GM21737 (cell line): ENCODE measurements around the gene WDFY4.

ENCODE experiments used
- ATAC-seq: cut with Tn5 transposase; IDR thresholded peaks from one replicate; pipeline ENCODE4 v1.9.1; 2021; ENCODE audit warnings: mild to moderate bottlenecking, moderate library complexity; ENCODE audit not compliant: unreplicated experiment

WDFY4 gene

DNA sequence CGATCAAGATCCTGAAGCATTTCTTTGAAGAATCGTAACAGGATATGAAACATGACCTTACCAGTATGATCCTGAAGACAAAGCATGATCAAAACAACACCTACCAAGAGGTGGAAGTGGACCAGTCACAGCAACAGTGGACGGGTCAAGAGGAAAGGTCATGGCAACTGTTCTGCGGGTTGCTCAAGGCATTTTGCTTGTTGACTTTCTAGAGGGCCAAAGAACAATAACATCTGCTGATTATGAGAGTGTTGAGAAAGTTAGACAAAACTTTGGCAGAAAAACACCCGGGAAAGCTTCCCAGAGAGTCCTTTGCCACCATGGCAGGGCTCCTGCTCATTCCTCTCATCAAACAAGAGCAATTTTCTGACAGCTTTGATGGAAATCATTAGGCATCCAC, 320.6 kb downstream of the WDFY4 start:
- ATAC-seq: no peak

DNA sequence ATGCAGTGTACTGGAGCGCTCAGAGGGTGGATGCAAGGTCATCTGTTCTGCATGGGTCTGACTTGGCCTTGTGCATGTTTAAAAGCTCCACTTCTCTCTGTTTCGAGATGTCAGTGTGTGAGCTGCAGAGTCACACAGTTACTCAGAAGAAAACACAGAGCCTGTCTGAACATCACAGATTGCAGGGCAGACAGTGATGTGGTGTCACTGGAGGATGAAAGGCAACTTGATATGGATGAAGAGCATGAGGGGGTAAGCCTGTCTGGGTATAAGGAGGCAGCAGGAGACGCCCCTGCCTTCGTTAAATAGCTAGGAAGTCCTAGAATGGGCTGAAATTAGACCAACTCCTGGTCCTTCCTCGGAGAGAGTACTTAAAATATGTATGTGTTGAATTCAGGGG, 322.5 kb downstream of the WDFY4 start:
- ATAC-seq: no peak

DNA sequence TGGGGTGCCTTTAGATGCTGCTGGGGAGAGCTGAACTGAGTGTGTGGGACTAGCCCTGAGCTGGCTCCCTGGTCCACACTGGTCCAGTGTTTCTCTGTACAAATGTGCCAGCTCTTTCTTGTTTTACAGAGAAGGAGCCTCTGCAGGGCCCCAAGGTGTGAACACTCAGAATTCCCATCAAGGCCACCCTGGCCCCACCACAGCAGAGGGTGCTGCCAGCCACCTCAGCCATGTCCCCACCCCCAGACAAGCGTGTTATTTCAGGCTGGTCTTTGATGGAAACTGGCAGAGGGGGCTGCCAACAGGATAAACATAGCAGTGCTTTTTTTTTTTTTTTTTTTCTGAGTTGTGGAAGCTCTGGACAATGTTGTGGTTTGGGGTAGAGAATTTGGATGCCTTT, 323.4 kb downstream of the WDFY4 start:
- no peak for ATAC-seq

DNA sequence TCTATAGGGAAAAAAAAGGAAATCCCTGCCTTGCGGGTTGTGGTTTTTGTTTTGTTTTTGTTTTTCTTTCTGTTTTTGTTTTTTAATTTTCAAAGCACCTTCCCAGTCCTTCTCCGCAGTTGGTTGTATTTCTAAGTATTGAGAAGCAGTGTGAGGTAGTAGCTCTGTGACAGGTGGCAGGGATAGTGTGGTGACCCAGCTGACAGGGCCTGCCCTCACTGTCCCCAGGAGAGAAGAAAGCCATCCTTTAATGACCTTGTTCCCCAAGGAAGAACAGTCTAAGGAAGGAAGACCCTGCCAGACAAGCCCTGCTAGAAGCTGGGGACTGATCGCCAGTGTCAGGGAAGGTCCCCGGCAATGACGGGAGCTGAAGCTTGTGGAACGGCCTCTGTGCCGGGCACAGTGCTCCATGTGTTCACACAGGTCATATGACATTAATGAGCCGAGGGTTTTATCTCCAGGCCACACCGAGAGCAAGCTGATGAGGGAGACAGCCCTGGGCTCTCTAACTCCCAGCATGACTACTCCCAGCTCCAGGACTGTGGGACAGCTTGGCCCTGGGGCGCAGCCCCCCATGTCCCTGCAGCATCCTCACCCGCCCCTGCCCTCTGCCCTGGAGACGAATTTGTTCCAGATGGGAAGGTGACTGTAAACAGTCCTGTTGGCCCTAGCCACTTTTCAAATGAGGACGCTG, 324.0 kb downstream of the WDFY4 start:
- no peak for ATAC-seq

DNA sequence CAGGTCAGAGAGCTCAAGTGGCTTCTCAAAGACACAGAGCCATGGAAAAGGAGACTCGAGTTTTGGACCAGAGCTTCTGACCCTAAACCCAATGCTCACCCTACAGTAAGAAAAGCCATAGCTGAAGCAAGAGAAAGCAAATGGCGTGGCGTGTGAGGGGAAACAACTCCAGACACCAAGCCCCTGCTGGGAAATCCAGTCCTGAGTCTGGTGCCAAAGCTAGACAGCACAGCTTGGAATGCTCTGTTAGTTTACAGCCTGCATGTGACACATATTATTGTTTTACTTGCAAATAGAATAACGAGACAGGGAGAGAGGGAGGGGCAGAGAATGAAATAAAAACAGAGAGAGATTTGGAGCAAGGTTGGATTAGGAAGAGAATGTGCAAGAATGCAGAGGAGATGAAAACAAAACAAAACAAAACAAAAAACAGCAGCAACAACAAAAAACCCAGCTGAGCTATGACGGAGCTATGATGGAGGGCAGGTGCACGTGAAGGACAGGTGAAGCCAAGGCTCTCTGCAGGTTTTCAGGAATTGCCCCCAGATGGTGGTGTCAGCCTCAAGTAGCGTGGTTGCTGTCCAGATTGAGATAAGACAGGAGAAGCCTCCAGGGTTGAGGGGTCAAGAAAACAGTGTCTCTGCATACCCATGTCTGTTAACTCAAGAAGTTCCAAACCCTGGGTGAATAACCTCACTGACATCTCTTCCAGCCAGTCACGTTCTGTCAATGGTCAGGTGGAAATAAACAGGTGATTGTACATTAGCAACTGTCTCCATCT, 324.7 kb downstream of the WDFY4 start:
- no peak for ATAC-seq

DNA sequence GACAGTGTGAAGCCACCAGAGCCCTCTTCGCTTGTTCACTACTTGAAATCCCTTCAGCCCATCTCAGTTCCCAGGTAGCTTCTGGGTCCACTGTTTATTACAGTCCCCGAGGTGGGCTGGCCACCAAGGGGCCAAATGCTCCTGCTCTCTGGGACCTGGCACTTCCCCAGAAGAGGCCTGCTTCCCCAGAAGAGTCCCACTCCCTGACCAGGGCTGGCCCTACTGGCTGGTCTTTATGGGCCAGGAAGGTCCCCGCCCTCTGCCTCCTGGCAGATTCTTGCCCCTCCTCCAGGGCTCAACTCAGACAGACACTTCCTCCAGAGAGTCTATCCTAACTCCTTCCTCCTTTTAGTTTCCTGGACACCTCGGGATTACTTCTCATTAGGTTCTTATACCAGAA, 325.6 kb downstream of the WDFY4 start:
- no peak for ATAC-seq

DNA sequence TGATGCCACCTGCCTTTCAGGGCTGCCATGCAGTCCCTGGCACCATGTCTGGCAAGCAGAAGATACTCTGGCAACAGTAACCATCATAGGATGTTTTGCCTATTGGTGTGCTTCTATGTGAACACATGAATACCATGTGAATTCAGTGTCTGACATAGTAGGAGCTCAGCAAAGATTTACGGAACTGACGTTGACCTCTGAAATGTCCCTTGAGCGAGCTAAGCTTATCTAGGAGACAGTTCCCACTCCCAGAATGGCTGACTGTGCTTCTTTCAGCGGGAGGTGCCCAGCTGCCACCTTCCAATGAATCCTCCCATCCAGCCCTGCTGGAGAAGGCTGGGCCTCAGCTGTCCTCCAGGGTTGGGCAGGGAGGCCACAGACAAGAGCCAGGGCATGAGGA, 326.2 kb downstream of the WDFY4 start:
- ATAC-seq: no peak

DNA sequence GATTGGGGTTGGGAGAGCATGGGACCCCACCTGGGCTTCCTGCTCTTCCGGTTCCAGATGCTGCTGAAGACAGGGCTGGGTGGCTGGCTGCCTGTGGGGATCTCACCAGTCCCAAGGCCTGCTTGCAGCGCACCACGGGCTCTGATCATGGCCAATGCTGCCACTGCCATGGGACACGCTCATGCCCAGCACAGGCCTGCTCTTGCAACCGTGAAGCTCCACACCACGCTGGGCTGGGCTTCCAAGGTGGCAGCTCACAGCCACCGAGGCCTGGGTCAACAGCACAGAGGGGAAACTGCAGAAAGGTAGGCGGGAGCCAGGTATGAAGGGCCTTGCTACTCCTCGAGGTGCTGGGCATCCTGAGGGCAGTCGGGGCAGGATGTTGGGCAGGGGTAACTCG, 327.1 kb downstream of the WDFY4 start:
- no peak for ATAC-seq

DNA sequence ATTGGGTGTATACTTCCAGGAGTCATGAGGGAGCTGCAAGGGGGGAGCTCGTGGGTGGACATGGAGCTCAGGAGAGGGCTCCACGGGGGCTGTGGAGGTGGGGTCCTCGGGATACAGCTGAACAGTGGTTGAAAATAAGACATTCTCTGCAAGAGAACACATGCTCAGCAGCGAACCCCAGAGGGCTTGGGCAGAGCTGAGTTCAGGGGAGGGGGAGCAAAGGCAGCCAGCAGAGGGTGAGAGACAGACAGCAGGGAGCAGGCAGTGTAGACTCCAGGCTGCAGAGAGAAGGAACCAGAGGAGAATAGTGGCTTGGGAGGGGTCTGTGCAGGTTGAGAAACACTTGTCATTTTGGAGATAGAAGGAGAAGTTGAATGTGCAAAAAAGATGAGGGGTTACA, 327.9 kb downstream of the WDFY4 start:
- no peak for ATAC-seq

DNA sequence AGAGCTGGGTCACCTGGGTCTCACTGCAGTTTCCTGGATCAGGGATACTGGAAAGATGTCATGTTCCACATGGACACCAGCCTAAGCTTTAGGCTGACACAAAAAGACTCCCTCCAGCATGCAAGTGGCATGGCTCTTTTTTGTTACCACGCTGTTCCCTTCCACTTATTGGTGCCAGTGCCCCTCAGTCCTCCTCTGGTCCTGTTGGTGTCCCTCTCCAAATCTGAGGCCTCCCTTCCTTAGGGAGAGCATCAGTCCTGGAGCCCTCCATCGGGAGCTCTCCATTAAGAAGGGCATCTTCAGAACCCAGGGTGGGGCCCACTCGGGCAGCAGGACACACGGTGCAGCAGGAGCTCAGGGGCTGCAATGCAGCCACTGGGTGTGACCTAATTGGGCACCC, 331.0 kb downstream of the WDFY4 start:
- no peak for ATAC-seq

DNA sequence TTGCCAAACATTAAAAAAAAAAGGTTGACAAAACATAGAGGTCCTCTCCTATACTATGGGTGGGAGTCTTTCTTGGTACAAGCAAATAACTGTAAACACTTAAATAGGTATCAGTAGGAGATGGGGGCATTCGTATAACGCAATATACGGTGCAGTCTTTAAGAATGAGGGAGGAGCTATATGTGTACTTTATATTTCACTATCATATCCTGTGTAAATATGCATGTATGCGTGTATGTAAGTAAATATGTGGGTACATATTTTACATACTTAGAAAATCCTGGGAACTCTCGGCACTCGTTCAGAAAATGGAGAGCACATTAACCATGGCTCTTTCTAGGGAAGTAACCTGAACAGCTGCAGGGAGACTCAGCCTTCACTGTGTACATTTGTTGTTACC, 337.0 kb downstream of the WDFY4 start:
- ATAC-seq: no peak

DNA sequence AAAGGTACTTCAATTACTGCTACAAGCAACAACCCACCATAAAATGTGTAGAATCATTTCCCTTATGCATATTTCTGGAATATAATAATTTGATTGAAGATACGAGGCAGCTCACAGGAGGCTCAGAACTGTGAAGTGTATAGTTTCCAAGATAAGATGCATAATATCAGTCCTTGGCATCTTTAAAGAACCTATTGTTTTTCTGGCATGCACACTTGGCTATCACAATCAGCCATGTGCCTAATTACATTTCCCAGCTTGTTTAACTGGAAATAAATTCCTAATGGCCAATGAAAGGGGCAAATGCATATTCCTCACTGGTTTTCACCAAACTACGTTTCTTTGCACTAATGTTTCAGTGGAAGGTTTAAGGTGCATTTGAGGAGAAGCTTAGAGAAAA, 338.4 kb downstream of the WDFY4 start:
- ATAC-seq: no peak

DNA sequence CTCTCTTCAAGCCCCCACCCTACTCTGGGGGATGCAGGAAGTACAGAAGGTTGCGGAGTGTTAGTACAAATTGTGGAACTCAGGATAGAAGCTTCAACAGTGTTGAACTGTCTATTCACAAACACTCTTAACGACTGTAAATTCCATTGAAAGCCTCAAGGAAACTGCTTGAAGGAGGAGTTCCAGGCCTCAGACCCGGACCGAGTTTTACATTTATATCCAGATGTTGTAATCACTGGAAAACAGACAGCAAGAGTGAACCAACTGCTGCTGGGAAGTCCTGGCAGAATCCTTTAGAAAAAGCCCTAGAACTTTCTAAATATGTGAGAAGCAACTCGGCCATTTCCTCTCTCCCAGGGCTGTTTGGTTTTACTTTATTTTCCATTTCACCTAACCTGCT, 339.1 kb downstream of the WDFY4 start:
- no peak for ATAC-seq

DNA sequence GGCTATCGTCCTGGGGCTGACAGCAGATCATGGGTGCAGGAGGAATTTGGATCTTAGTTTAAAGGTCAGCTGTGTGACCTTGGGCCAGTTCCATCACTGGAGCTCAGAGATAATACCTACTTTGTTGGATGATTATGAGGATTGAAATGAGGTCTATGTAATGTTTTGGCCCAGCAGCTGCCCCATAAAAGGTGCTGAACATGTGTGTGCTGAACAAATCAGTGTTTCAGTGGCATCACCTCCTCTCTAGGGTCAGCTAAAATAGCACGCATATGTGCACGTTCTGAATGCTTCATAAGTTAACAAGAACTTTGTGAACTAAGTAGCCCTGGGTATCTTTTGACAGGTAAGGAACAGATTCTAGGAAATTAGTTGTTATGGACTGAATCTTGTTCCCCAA, 339.8 kb downstream of the WDFY4 start:
- no peak for ATAC-seq

DNA sequence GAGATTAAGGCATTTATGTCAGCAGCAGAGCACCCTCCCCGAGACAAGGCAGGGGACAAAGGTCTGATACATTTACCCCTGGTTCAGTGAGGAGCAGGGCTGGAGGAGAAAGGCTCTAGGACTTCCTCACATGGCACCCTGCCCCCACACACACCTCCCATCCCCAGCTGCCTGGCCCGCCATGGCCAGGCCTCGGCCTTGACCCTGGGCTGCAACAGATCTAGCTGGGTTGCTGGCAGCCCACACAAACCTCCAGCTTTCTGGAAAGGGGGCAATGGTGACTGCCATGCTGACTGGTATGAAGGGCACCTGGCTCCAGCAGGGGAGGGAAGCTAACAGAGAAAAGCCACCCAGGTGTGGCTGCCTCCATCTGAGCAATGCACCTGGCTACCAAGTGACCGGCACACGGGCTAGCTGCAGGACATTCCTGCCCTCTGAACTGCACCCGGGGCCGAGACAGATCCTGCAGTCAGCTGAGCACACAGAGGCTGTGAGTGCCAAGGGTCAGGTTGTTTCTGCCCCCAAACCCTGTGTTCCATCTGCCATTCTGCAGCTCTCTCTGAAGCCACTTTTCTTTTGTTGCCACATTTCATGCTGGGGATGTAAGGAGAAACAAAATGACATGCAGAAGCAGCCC, 340.8 kb downstream of the WDFY4 start:
- ATAC-seq: no peak

DNA sequence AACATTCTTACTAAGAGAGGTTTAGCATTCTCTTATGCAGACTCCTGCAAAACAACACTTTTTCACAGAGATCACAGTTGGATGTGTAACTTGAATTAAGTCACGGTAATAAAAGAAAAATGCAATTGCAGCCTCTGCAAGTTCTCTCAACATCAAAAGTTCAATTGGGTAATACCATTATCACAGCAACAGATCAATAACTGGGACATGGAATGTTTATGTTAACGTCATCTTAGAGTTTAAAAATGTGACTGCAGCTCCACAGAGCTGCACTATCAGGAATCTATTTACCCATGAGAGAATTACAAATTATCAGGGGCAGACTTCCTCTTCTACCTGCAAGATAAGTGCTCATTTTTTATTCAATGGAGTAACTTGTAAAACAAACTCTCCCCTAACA, 344.0 kb downstream of the WDFY4 start:
- ATAC-seq: no peak

DNA sequence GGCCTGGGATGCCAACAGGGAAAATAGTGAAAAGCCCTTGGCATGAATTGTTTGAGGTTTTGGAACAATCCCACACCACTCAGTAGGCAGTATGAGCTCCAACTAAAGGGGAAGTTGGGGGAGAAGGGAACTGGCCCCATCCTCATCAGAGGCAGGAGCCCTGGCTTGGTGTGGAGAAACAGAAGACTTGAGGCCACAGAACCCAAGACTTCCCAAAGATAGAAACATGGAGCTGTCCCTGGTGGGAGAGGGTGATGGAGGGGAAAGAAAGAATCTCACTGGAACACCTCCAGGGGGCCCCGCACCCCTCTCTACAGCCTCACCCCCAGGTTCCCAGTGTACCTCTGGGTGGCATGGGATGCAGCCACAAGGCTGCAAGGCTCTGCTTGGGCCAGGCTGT, 345.0 kb downstream of the WDFY4 start:
- no peak for ATAC-seq
